HG02885 (cell line): ENCODE measurements around the gene DIO3.

Source experiments
- ATAC-seq: cut with Tn5 transposase; IDR thresholded peaks from one replicate; pipeline ENCODE4 v1.9.1; 2021; ENCODE audit warnings: mild to moderate bottlenecking; ENCODE audit not compliant: unreplicated experiment, poor library complexity

DIO3 gene

DNA sequence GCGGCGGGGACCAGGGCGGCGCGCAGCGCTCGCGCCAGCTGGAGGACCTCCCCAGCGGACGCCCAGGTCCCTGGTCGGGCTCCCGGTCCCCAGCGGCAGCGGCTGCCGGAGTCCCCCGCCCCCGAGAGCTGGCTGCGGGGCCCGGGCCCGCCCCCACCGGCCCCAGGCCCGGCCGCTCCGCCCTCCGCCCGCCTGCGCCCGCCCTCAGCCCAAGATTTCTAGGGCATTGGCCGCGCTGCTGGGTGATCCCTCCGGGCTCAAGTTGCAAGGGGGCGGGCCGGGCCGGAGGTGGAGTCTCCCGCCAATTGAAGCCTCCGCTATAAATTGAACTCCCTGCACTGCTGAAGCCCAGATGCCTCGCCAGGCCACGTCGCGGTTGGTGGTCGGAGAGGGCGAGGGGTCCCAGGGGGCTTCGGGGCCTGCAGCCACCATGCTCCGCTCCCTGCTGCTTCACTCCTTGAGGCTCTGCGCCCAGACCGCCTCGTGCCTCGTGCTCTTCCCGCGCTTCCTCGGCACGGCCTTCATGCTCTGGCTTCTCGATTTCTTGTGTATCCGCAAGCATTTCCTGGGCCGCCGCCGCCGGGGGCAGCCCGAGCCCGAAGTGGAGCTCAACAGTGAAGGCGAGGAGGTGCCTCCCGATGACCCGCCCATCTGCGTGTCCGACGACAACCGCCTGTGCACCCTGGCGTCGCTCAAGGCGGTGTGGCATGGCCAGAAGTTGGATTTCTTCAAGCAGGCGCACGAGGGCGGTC is at the start of gene DIO3:
TSS of gene DIO3 (plus strand) at position 351 of the 752 bp plus-strand sequence.
- no peak for ATAC-seq

DNA sequence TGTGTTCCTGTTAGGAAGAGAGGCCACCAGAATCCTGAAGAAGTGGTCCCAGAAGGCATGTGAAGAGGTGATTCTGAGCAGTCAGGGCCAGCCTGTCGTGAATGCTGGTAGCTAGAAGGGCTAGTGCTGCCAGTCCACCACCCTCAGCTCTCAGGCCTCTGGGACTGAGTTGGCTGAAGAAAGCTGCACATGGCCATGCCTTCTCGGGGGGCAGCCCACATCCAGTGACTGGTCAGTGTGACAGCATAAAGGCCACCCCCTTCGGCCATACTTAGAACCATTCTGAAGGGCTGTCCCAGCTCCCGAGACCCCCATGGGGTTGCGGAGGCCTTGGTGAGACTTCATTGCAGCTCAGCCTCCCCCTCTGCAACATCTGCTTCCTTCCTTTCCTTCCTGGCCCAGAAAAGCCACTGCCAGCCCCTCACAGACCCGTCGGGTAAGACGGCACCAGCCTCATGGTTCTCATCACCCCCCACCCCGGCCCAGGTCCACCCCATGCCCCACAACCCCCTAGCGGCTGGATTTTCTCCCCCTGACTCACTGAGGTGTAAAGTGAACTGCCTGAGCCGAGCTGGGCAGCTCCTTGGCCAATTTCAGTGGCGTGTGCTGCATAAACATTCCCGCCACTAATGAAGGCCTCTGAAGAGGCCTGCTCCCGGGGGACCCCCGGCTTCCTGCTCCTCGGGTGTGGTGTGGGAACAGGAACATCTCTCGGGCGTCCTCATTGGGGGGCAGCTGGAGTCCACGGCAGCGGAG is 49.5 kb upstream of the DIO3 start:
- ATAC-seq, result no peak

DNA sequence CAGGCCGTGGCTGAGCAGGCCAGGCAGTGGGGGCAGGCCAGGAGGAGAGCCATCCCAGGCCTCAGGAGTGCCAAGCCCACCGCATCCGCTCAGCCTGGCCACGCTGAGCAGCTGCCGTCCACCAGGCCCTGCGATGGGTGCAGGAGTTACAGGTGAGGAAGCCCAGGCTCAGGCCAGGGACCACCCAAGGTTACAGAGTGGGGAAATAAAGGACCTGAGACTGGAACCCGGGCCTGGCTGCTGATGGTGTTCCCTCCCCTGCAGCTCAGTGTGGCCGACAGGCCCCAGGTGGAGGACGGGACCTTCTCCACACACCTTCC is 49.0 kb upstream of the DIO3 start:
- ATAC-seq, result no peak

DNA sequence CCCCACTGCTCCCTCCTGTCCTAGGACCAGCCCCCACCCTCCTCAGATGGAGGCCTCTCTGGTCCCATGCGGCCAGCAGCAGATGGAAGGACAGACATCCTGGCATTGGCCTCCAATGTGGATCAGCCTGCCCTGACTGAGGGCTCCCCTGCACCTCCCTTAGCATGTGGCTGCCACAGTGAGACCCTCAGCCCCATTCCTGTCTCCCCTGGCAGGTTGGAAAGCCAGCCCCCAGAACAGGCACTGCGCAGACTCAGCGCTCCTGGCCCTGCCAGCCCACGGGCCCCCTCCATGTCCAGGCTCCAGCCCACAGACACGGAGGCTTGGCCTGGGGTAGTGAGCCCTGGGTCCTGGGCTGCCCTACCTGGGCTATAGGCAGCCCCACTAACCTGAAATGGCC is 47.2 kb upstream of the DIO3 start:
- no peak for ATAC-seq

DNA sequence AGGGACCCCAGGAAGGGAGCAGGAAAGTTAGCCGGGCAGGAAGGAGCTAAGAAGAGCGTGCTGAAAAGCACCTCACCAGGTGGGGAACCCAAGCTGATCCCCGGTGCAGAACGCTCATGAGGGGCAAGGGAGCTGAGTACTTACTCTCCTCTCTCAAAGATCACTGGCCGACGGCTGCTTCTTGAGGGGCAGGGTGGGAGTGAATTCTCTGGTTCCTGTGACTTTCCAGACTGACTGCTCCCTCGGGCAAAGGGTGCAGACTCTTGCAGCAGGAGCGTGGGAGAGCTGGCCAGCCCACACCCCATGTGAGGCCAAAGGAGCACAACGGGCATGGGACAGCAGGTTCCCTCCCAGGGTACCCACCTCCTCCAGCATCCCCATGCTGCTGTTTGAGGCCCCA is 44.9 kb upstream of the DIO3 start:
- ATAC-seq, result no peak

DNA sequence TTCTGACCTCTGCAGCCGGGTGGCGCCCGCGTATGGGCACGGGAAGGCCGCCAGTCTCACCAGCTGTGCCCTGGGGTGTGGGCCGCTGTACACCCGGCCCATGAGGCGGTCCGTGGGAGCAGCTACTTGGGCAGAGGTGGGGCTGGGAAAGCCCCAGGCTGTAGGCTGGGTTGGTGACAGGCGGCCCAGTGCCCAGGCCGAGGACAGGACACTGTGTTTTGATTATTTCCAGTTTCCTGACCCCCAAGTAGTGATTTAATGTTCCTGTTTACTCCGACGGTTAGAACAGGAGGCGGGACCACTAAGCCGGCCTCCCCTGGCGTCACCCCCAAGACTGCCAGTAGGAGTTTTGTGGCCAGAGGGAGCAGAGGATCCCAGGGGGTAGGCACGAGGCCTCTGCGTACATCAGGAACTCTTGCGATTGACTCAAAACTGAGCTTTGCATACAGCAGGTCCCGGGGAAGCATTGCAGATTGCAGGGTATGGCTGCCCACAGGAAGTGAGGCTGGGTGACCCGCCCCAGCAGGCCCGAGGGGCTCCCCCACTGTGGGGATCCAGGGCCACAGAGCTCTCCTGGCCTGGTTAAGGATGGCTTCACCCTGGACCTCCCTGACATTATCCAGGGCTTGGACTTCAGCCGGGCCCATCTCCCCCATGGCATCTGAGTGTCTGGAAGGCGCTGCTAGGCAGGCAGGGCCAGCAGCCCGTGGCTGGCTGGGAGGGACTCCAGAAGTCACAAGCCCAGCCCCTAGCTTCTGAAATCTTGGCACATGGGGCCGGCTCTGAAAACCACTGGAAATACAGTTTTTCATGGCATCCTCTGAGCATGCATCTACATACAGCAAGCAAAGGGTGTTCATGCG is 42.5 kb upstream of the DIO3 start:
- no peak for ATAC-seq

DNA sequence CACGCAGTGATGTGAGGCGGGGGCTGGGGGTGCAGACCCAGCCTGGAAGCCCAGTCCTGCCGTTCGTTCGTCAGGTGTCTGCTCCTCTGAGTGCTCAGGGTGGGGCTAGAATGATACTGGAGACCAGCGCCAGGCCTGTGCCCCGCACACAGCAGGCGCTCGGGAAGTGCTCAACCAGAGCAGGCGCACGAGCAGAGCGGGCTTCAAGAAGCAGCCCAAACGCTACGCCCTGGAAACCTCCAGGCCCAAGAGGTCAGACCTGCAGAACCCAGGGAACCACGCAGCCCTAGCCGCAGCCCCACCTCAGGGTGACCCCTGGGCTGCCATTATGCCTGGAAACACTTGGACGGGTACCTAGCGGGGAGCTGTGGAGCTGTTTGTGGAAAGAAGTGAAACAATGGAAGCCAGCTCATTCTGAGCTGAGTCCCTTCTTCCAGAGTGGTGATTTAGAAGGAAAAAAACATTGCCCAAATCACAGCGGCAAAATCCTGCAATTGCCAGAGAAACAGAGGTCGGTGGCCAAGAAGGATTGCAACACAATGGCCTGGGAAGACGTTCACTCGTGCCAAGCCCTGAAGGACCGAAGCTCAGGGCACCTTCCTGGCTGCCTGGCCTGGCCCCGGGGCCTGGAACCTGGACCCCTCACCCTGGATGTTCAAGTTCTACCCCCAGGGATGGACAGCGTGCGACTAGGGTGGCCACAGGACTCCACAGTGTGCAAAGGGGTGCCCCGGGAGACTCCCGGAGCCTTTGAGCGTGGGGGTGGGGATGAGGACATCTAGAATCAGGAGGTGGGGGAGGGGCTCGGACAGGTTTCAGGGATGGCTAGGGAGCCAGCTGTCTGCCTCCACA is 40.4 kb upstream of the DIO3 start:
- ATAC-seq, result no peak

DNA sequence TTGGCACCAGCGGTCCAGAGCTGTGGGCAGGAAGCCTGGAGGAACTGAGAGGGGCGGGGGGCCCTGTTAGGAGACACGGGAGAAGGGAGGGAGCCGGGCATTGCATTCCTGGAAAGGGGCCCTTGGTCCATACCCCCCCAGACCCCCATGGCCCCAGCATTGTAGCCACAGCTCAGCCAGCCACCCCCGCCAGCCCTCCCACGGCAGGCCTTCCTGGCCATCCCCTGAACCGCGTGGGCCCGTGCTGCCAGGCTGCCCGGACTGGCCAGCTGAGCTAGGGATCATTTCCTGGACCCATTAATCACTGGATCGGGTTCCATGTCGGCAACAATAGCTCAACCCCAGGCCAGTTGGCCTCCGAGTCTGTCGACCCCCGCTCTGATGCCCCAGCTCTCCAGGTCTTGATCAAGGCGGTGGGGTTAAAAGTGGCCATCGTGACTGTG is 39.8 kb upstream of the DIO3 start:
- no peak for ATAC-seq

DNA sequence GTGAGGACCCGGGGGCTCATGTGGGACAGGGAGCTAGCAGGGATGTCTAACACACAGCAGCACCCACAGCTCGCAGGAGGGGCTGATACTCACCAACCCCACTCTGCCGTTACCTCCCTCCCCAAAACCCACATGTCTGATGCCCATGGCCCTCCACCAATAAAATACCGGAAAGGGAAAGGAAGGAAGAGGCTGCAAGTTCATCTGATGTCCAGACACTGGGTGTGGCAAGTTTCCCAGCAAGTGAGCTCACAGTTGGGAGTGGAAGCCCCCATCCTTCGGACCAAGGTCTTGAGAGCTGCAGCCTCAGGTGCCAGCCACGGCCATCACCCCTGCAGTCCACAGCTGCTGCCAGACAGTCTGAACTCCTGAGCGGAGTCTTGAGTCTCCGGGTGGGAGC is 39.3 kb upstream of the DIO3 start:
- no peak for ATAC-seq

DNA sequence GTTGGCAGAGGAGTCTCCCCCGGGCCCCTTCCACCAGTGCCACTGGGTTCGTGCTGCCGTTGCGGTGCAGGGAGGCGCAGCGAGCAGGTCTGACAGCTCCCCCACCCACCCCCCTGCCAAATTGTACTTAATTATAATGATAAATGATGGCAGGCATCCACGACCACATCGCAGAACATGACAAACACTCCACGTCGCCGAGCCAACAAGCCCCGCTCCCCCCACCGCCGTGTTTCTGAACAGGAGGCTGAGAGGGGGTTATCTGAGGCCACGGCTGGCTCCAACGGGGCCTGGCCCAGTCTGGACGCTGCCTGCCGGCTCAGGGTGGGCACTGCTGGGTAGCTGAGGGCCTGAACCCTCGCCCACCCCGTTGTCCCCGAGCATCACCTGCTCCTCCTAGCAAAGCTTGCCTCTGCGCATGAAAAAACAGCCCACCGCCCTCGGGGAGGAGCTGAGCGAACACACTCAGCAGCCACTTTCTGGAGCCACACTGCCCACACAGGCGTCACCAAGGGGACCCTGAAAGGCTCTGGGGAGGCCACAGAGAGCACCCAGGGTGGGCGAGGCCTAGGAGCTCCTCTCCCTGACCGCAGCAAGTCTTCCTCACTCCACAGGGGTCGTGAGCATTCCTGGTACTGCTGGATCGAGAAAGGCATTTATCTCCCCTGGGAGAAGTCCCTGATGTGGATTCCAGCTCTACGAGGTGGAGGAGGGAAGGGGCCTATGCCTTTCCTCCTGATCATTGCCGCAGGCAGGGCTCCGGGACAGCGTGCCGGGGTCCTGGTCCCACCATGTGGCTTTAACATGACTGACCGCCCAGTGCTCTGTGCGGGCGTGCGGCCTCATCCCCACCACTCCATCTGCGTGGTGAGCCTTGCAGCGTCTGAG is 35.4 kb upstream of the DIO3 start:
- ATAC-seq, result no peak

DNA sequence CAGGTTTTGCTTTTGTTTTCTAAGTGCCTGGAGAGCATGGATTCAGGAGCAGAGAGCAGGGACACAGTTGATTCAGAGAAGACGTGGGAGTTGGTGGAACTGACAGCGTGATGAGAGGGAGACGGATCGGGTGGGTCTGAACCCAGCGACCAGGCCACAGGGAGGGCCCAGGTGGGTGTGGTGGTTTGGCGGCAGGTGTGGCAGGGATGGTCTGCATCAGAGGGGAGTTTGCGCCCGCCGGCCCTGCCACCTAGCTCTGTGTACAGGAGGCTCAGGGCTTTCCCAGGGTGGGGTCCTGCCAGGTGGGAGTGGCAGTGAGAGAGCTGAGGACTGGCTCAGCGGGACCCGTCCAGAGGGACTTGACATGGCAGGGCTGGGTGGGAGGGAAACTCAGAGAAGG is 33.3 kb upstream of the DIO3 start:
- ATAC-seq, result no peak

DNA sequence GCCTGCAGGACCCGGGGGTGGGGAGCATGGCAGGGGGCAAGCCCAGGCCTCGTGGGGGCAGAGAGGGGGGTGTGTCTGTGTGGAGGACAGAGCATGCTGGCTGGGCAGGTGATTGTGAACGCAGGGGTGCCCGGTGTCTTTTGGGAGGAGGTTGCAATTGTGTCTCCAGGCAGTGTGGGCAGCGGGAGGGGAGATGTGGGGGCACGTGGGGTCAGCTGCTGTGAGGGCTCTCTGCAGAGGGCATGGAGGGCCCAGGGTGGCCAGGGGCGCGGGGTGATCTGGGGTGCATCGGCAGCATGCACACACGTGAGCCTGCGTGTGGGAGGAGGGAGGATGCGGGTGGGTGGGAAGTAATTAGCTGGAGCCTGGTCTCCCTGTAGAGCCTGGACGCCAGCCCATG is 32.2 kb upstream of the DIO3 start:
- no peak for ATAC-seq

DNA sequence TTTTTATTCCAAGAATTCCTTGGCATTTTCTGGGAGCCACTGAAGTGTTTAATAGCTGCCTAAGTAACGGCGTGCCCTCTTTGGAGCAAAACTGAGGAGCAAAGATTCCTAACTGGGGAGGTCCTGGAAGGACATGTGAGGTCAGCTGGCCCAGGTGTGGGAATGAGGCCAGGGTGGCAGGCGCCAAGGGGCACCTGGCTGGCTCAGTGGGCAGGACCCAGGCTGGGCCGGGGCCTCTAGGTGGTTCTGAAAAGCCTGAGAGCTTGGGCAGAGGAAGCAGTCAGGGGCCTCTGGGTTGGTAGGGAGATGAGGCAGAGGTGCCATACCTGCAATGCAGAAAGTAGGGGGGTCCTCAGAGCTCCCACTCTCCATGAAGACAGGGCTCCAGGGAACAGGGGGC is 27.1 kb upstream of the DIO3 start:
- ATAC-seq, result no peak

DNA sequence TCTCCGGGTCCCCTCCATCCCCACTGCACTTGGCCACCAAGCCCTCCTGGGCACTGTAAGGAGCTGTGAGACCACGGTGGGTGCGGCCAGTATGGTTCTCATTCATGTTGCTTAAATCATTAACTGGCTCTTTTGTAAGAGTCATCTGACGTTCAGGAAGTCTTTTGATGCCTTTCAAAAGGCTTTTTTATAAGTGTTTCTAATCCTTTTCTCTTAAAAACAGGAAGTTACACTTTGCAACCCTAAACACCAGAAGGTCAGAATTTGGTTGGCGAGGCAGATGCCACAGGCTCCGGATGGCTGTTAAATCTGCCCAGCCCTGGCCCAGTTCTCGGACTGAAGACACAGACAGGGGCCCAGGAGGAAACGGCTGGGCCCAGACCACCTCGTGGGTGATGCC is 26.1 kb upstream of the DIO3 start:
- no peak for ATAC-seq

DNA sequence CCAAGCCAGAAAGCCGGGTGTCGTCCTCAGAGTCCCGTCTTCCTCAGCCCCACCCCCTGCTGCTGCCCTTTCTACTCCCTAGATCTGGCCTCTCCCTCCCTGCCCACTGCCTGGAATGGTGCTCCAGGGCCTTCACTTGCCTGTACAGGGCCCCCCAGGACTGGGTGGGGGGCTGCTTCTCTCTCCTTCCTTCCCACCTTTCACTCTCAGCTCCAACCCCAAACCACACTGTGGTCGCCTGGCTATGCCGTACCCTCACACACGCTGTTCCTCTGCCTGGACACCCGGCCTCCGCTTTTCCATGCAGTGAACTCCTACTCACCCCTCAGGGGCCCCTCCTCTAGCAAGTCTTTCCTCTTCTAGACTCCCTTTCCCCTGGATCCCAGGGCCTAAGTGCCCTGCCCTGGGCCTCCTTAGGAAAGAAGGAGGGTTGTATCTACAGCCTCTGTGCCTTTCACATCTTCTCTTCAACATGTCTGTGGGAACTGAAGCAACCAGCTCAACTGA is 25.5 kb upstream of the DIO3 start:
- ATAC-seq, result no peak

DNA sequence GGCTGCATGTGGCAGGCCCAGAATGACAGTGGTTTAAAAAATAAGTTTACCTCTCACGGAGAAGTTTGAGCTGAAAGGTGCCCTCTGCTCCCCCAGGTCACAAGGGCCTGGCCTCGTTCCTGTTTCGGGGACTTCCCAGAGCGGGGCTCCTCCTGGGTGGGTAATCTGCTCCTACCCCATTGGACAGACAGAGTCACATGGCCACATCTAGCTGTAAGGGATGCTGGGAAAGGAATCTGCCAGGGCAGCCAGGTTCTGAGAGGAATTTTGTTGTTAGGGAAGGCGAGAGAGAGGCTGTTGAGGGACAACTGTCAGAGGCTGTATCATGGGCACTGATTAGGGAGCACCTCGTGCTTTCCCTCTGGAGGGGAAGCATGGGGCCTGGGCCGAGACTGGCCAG is 24.0 kb upstream of the DIO3 start:
- ATAC-seq, result no peak

DNA sequence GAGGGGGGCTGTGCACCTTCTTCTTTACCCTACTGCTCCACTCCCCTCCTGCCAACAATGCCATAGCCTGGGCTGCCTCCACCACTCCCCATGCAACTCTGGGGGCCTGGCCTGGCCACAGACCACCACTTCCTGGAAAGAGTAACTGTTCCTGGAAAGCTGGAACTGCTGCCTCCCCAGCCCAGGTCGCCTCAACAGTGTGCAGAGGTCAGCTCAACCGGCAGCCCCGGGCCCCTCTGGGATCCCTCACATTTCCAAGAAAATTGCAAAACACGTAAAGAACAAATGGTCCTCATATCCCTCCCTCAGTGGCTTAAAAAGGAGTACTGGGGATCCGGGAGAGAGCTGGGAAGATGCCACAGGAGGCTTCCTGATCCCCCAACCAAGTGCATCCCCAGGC is 22.4 kb upstream of the DIO3 start:
- no peak for ATAC-seq

DNA sequence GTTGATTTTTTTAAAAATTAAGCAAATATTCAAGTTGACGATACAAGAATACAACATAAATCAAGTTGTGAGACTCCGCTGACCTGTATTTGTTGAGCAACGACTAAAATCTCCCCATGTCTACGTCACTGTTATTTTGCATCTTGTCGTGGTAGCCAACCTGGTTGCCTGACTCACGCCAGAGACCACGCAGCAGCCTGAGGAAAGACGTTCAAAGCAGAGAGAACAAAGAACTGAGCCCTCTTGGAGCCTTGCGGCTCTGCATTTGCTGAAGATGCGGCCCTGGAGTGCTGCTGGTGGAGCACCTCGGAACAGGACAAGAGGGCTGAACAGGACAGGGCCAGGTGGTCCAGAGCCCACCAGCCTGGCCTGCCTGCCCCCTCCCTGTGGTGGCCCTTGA is 21.4 kb upstream of the DIO3 start:
- no peak for ATAC-seq
